Keratinocyte (primary cell): ENCODE results near the gene DCST1.

ENCODE experiments used
- EZH2 ChIP-seq: IDR thresholded peaks from one replicate; pipeline ENCODE4 v1.6.1; 2012; ENCODE audit warnings: inconsistent platforms, mild to moderate bottlenecking, low read length, moderate library complexity
- TF ChIP-seq, protein P1 (sequence below), 3 experiments: IDR thresholded peaks in 1 of 3; conservative IDR thresholded peaks in 1 of 3; optimal IDR thresholded peaks in 1 of 3; 2 replicates in 2 of 3; 3 replicates in 1 of 3; pipeline versions ENCODE3 to v1.5.1; 2011; ENCODE audit warnings: low read length in 3 of 3, mild to moderate bottlenecking in 3 of 3, moderate library complexity in 2 of 3, control low read depth in 1 of 3, inconsistent platforms in 1 of 3; ENCODE audit not compliant: insufficient read depth in 2 of 3; ENCODE audit errors: extremely low read depth in 1 of 3

DNA sequence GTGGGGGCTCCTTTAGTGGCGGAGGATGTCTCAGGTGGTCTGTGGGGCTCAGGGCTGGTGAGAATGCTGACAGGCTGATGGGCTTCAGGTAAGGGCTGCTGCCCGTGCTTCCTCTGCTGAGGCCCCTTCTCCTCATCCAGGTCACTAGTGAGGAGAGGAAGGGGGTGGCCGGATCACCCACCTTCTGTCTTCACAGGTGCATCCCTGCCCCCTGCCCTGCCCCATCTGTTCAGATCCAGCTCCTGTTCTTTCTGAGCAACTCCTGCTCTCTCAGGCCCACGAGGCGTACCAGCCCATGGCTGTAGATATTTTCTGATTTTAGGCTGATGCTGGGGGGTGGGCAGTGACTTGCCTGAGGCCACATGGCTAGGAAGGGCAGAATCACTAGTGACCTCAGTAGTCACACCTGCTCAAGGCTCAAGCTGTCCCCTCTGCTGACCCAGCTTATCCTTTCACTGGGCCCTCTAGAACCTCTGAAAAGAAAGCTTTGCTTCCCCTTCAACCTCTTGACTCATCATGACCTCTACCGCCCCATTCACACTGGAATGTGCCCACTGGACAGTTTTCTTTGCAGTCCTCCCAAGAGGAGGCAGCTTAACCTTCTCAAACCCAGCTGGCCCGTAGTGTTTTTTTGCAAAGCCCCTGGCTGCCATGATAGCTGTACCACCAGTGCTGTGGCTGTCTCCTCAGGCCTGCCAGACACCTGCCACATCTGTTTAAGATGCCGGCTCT, 14.8 kb upstream of the DCST1 start:
- TF ChIP-seq, protein P1, sequence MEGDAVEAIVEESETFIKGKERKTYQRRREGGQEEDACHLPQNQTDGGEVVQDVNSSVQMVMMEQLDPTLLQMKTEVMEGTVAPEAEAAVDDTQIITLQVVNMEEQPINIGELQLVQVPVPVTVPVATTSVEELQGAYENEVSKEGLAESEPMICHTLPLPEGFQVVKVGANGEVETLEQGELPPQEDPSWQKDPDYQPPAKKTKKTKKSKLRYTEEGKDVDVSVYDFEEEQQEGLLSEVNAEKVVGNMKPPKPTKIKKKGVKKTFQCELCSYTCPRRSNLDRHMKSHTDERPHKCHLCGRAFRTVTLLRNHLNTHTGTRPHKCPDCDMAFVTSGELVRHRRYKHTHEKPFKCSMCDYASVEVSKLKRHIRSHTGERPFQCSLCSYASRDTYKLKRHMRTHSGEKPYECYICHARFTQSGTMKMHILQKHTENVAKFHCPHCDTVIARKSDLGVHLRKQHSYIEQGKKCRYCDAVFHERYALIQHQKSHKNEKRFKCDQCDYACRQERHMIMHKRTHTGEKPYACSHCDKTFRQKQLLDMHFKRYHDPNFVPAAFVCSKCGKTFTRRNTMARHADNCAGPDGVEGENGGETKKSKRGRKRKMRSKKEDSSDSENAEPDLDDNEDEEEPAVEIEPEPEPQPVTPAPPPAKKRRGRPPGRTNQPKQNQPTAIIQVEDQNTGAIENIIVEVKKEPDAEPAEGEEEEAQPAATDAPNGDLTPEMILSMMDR (optimal IDR thresholded peaks at IDR 0.05 in 1 of 3, IDR thresholded peaks at IDR 0.05 in 1 of 3, conservative IDR thresholded peaks at IDR 0.05 in 1 of 3; ENCODE audit: extremely low read depth in 1 of 3, insufficient read depth in 2 of 3, low read length in 3 of 3), result no peak
- no peak for TF ChIP-seq EZH2
